K562 (cell line): Measurements from ENCODE around the gene ZNF264.

Experiments
- CTCF ChIP-seq, 3 experiments: IDR thresholded peaks in 2 of 3; conservative IDR thresholded peaks in 1 of 3; 2 replicates each; pipeline ENCODE4 v1.5.1; 2011 to 2012; ENCODE audit warnings: low read length in 3 of 3, mild to moderate bottlenecking in 3 of 3, control low read depth in 2 of 3, improper control_type of control experiment in 1 of 3, inconsistent platforms in 1 of 3, low read depth in 1 of 3, mixed read lengths in 1 of 3, moderate library complexity in 1 of 3; ENCODE audit not compliant: insufficient read depth in 2 of 3
- NR1H2 ChIP-seq: sonication (generic); formaldehyde crosslinking; IDR thresholded peaks from 2 replicates; pipeline ENCODE4 v1.4.0; 2020; ENCODE audit warnings: mild to moderate bottlenecking, missing genetic modification reagents
- PATZ1 ChIP-seq: fragments of 250-450 bp; sonication (Bioruptor Pico); IDR thresholded peaks from 2 replicates; pipeline ENCODE4 v1.5.0; 2020; ENCODE audit warnings: mild to moderate bottlenecking, borderline replicate concordance
- POLR2G ChIP-seq: fragments of 200-400 bp; formaldehyde crosslinking; IDR thresholded peaks from 2 replicates; pipeline ENCODE4 v1.6.1; 2017; ENCODE audit warnings: low read depth, mild to moderate bottlenecking, antibody characterized with exemption, low read length, moderate library complexity
- REST ChIP-seq, 2 experiments: fragments of 450-650 bp; formaldehyde crosslinking in 1 of 2; IDR thresholded peaks; 2 replicates each; pipeline versions ENCODE4 v1.4.0 to v1.6.1; 2014 to 2020; ENCODE audit warnings: mild to moderate bottlenecking in 2 of 2, borderline replicate concordance in 1 of 2, low read depth in 1 of 2
- SMAD1 ChIP-seq: fragments of 150-350 bp; IDR thresholded peaks from 2 replicates; pipeline ENCODE4 v1.6.1; 2014; ENCODE audit warnings: low read length, low read depth; ENCODE audit not compliant: partially characterized antibody
- ZNF511 ChIP-seq: sonication (generic); formaldehyde crosslinking; IDR thresholded peaks from 2 replicates; pipeline ENCODE4 v1.8.0; 2022; ENCODE audit warnings: mild to moderate bottlenecking, missing genetic modification reagents

- TF ChIP-seq REST (IDR thresholded peaks at IDR 0.05; ENCODE audit: borderline replicate concordance) (no peak), REST (CRISPR knock-in tag; IDR thresholded peaks at IDR 0.05; ENCODE audit: low read depth) (no peak), PATZ1 (CRISPR knock-in tag) (no peak), ZNF511 (no peak), NR1H2 (CRISPR knock-in tag) (no peak), SMAD1 (no peak), CTCF (IDR thresholded peaks at IDR 0.05 in 2 of 3, conservative IDR thresholded peaks at IDR 0.05 in 1 of 3; ENCODE audit: insufficient read depth in 2 of 3, low read depth in 1 of 3, low read length in 3 of 3) (no peak), POLR2G (no peak)
Observed at GRCh38 chr19:57262044-57262443, 70.7 kb downstream of the ZNF264 start.
